ENCODE measurements around the gene MT1E. TPM values are rescaled to one million over a fixed set of nuclear protein-coding genes. Genes with fewer than 3 reads are reported as not detected.

Gene MT1E
- total and polyA plus RNA-seq, 2 of the 13 experiments (the other 11 are each of a cell fraction or from before 2014, with no cell fraction given), result 110 to 1,072 TPM

DNA sequence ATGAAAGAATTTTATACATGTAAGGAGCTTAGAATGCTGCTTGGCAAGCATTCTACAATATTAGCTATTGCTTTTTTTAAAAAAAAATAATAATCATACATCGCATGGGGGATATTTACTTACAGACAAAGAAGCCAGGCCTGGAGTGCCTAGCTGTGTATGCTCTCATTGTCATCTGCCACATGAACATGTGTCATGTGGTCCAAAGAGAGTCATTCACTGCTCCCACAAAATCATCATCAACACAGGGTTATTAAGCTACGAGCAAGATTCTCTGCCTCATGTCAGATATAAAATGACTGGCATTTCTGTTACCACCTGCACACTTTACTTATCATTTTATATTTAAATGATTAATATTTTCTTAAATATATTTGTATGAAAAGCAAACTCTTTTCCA lies 1.9 kb upstream of the MT1E start:
- Histone ChIP-seq H3K9me3 (ENCODE audit: low read length) (no peaks in the 10 kb centered on the region), H2AFZ (ENCODE audit: low read length) (no peak overlapping the region), H3K27me3 (ENCODE audit: control insufficient read depth in 1 of 2, insufficient read depth in 2 of 2, low read length in 2 of 2) (peaks cover 2 to 29% of the 10 kb centered on the region in 2 experiments; a peak in 4 of 5 replicates), H4K20me1 (ENCODE audit: insufficient read depth, low read length) (no peaks in the 10 kb centered on the region), H3K9ac (ENCODE audit: insufficient read depth, low read depth, low read length) (no peak overlapping the region), H3K4me1 (ENCODE audit: insufficient read depth, low read length) (peaks cover 58% of the 10 kb centered on the region), H3K36me3 (replicated peaks in 1 of 2; ENCODE audit: control insufficient read depth in 1 of 2, insufficient read depth in 2 of 2, low read length in 2 of 2) (no peaks in the 10 kb centered on the region), H3K4me2 (ENCODE audit: low read depth, low read length) (no peak overlapping the region), H3K79me2 (ENCODE audit: insufficient read depth, low read length) (no peaks in the 10 kb centered on the region), H3K4me3 (replicated peaks in 1 of 3; ENCODE audit: insufficient read depth in 1 of 3, low read depth in 2 of 3, low read length in 3 of 3) (no peak overlapping the region), H3K27ac (ENCODE audit: extremely low read length, insufficient read depth, low read length) (no peak overlapping the region)
- intact Hi-C loops (cut with micrococcal nuclease; ENCODE audit: unreplicated experiment) (no loop called here), in situ Hi-C loops (cut with HindIII; ENCODE audit: extremely low pct_ligation_motif_present, low pct_unique_long_range_greater_than_20kb) (no loop called here)
- ATAC-seq, result no peak
- 83% methylated on average over 2 of the region's 2 CpGs for WGBS (ENCODE audit: low lambda C conversion rate)
- DNase-seq (ENCODE audit: low spot score), result no peak
- BruUV-seq (replicated peaks), result no TSS peak
- ChIA-PET POLR2A (interaction anchor here (1.2 to 4.8 kb wide), 3 partner anchors 13 to 59 kb away, joined by 3 to 83 read pairs (median 4); partner anchors contain the start of genes MT1X and MT2A), CTCF (ENCODE audit: low intra/inter-chr PET ratio, low total read pairs) (no interaction called here)
- TF ChIP-seq XBP1 (CRISPR knock-in tag; IDR thresholded peaks at IDR 0.05), result no peak
- no peak for TF ChIP-seq KDM6A (CRISPR knock-in tag; IDR thresholded peaks at IDR 0.05; ENCODE audit: low read depth)
- TF ChIP-seq ZNF605 (CRISPR knock-in tag; IDR thresholded peaks at IDR 0.05), result no peak
- TF ChIP-seq ZNF850 (CRISPR knock-in tag; conservative IDR thresholded peaks at IDR 0.05), result no peak
- no peak for TF ChIP-seq RBFOX2 (IDR thresholded peaks at IDR 0.05; ENCODE audit: low read depth, low read length)
- TF ChIP-seq JUNB (CRISPR knock-in tag; IDR thresholded peaks at IDR 0.05; ENCODE audit: borderline replicate concordance), result no peak
- no peak for TF ChIP-seq CC2D1A (CRISPR knock-in tag; IDR thresholded peaks at IDR 0.05)
- TF ChIP-seq, protein P1, sequence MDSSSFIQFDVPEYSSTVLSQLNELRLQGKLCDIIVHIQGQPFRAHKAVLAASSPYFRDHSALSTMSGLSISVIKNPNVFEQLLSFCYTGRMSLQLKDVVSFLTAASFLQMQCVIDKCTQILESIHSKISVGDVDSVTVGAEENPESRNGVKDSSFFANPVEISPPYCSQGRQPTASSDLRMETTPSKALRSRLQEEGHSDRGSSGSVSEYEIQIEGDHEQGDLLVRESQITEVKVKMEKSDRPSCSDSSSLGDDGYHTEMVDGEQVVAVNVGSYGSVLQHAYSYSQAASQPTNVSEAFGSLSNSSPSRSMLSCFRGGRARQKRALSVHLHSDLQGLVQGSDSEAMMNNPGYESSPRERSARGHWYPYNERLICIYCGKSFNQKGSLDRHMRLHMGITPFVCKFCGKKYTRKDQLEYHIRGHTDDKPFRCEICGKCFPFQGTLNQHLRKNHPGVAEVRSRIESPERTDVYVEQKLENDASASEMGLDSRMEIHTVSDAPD (CRISPR knock-in tag; IDR thresholded peaks at IDR 0.05), result no peak
- no peak for TF ChIP-seq ZNF337 (CRISPR knock-in tag; IDR thresholded peaks at IDR 0.05; ENCODE audit: borderline replicate concordance, low read depth)
- TF ChIP-seq ZNF335 (CRISPR knock-in tag; IDR thresholded peaks at IDR 0.05), result no peak
- no peak for TF ChIP-seq TP53 (CRISPR knock-in tag; conservative IDR thresholded peaks at IDR 0.05)
- TF ChIP-seq RARG (CRISPR knock-in tag; IDR thresholded peaks at IDR 0.05; ENCODE audit: low read depth), result no peak
- no peak for TF ChIP-seq PHF20 (CRISPR knock-in tag; IDR thresholded peaks at IDR 0.05)
- no peak for TF ChIP-seq HDAC6 (IDR thresholded peaks at IDR 0.05; ENCODE audit: low read depth, low read length)
- no peak for TF ChIP-seq SMAD1 (CRISPR knock-in tag; IDR thresholded peaks at IDR 0.05; ENCODE audit: borderline replicate concordance, low read depth)
- no peak for TF ChIP-seq SALL1 (CRISPR knock-in tag; IDR thresholded peaks at IDR 0.05)
- FAIRE-seq, result no peak

Data from HepG2 (cell line).